Stimulated activated CD8-positive, alpha-beta memory T cell treated with anti-CD3 and anti-CD28 coated beads, Interleukin-15, amount 100 ng/mL, for 48 hours (primary cell): ENCODE measurements around the gene SLC35G3.
"Not testable (repeated sequence)": the region's sequence is repeated elsewhere in the genome, so short reads cannot be mapped to it uniquely, and the experiment has no call there.

Source experiments
- DNase-seq, 2 donors: peaks; one replicate each; pipeline ENCODE4 v3.0.0-alpha.2; 2020; ENCODE audit warnings: low read depth in 2 of 2

Gene SLC35G3

DNA sequence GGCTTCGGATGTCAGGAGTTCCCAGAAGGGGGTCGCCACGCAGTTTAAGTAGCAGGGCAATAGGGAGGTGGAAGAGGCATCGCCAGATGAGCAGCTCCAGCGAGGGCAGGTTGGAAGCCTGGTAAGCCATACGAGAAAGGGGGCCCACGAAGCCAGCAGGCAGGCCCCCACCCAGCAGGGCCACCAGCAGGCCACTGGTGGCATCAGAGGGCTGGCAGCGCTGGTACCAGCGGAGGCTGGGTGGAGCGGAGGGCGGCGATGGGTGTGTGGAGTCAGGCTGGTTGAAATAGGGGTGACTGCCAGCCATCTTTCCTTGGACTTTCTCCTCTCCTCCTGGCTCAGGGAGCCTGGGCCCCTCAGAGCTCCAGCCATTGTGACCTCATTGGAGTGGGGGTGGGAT lies at the start of gene SLC35G3:
Gene SLC35G3 (minus strand): TSS at position 393 of the 400 bp plus-strand sequence. CDS start 86 bp downstream, at position 307.
- not testable (repeated sequence) for DNase-seq

DNA sequence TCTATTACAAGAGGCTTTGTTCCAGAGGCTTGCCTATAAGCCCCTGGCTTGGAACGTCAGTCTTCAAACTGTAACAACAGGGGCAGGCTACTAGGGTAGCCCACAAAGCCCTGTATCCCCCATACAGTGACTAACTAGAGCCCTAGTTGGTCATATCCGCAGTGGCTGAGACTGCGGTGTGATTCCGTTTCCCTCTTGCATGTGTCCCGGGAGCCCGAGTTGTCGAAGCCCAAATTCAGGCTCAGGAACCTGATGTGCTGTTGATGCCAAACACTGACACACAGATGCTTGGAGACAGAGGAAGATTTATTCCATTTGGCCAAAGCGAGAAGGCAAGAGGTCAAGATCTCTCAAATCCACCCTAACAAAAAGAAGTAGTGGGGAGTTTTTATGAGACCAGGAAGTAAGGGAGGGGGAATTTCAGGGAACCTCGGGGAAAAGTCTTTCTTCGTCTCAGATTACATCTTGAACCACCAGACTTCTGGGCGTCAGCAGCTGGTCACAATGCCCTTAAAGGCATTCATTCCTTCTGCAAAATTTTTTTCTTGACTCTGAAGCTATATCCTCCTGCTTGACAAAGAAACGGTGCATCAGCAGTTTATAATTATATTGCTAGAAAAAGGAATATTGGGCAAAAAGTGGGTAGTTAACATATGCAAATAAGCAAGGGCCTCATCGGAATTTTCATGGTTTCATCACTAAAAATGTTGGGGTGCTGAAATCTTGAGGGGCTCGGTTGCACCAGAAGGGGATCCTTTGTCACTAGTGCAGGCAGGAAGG lies 49.6 kb upstream of the SLC35G3 start:
- DNase-seq: peak; percentile 50 to 57

- peak; percentile 83 for DNase-seq
Measured at GRCh38 chr17:35242805-35243560, 48.8 kb upstream of the SLC35G3 start, which contains the start of gene SLFN5. Gene SLFN5 (plus strand): TSS chr17:35243072. CDS start chr17:35258691, 15,619 bp downstream.

GRCh38 chr17:35242158-35242804 lies 48.1 kb upstream of the SLC35G3 start:
- peak; percentile 81 to 82 for DNase-seq

DNA sequence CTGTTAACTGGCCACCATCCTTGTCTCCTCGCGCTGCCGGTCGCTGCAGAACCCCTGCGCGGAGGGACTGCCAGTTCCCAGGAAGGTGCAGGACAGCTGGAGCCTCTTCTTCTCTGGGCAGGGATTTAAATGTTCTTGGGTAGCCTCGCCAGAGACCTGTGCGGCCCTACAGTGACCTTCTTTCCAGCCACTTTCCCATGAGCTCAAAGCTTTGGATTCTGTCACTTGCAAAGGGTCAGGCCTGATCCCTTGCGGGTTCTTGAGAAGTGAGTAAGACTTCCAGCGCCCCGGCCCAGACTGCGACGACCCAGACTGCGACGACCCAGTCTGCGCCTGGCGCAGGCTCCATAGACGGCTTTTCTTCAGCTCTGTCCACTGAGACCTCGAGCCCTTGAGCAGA lies 47.3 kb upstream of the SLC35G3 start:
- DNase-seq: peak in 1 of 2 donors; percentile 14

DNA sequence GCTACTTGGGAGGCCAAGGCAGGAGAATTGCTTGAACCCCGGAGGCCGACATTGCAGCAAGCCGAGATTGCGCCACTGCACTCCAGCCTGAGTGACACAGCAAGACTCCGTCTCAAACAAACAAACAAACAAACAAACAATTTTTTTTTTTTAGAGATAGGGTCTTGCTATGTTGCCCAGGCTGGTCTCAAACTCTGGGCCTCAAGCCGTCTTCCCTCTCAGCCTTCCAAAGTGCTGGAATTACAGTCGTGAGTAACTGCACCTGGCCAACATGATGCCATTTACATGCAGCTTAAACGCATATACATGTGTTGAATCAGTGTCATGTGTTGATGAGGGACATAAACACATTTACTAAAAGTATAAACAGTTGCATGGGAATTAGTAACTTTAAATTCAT lies 46.7 kb upstream of the SLC35G3 start:
- no peak for DNase-seq

DNA sequence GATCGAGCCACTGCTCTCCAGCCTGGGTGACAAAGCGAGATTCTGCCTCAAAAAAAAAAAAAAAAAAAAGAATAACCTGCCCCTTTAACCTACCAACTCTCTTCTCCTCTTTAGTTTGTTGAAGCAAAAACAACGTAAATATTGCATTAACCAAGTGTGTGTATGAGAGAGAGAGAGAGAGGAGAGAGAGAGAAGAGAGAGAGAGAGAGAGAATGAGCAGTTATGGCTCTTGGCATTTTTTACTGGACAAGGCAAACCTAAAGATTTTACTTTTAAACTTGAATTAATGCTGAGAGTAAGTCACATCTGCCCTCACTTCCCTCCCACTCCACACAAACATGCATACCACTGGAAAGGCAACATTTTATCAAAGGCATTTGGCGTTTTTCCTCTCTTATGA lies 45.6 kb upstream of the SLC35G3 start:
- DNase-seq: no peak

- no peak for DNase-seq
Measured at GRCh38 chr17:35238821-35239220, 44.6 kb upstream of the SLC35G3 start.

DNA sequence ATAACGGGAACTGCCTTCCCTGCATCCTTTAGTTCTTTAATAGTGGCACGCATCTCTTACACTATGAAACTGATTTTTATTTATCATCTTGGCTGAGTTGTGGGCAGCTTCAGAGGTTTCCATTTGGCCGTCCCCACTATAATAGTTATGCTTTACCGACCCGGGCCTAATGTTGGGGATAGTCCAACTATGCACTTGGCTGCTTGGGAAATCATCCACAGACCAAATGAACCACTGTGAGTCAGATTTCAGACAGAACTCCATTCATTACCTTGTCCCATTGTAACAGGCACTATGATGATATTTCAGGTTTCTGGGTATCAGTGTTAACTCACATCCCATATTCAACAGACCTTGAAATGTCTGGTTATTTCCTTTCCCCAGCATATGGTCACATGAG lies 42.6 kb upstream of the SLC35G3 start:
- no peak for DNase-seq

DNA sequence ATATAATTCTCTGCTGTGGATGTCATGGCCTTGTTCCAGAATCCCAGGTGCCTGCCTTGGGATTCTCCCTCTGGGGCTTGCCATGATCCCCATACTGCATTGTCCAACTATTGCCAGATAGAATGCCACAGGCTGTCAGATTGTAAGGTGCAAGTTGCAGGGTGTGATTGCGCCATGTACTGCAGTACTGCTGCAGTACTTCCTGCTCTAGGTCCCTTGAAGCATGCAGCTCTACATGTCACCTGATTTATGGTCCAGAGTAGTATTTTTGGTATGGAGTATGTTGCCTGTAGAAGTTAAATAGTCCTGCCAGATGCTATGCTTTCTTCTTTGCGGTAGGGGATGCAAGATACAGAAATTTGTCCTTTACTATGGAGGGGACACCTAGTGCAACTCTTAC lies 41.7 kb upstream of the SLC35G3 start:
- DNase-seq: no peak

DNA sequence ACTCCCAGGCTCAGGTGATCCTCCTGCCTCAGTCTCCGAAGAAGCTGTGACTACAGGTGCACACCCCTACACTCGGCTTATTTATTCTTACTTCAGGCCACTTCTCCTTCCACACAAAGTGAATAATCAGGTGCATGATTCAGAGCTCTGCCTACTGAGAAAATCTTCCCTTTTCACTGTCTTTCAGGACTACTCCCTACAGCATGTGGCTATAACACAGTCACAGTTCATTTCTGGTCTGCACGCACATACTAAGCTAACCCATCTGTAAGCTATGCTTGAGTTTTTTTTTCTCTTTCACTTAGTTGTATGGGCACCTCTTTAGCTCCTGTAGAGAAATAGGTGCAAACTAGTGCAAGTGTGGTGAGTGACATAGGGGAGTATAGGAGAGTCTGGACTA lies 41.1 kb upstream of the SLC35G3 start:
- no peak for DNase-seq

- DNase-seq: not testable (repeated sequence)
Measured at GRCh38 chr17:35234315-35234714, 40.1 kb upstream of the SLC35G3 start.

- no peak for DNase-seq
Measured at GRCh38 chr17:35229638-35230037, 35.4 kb upstream of the SLC35G3 start.

DNA sequence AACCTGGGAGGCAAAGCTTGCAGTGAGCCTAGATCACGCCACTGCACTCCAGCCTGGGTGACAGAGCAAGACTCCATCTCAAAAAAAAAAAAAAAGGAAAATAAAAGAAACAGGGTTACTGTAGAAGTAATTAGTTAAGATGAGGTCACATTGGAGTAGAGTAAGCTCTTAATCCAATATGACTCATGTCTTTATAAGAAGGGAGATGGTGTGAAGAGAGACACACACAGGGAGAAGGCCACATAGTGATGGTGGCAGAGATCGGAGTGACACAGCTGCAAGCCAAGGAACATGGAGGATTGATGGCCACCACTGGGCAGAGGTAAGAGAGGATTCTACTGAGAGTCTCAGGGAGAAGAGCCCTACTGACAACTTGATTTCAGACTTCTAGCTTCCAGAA lies 33.4 kb upstream of the SLC35G3 start:
- DNase-seq: no peak

DNA sequence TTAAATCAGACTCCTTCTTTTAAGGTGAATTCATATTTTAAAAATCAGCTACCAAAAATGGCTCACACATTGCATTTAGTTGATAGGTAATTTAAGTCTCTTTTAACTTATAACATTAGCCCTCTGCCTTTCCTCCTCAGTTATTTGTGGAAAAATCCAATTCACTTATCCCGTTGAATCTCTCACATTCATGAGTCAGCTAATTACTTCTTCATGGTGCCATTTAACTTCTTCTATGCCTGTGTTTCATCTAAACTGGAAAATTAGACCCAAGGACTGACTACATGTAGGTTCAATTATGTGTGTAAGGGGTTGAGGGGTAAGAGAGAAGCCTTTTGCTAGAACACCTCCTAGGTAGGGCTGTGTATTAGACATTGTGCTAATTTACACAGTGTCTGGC lies 30.2 kb upstream of the SLC35G3 start:
- DNase-seq: no peak

DNA sequence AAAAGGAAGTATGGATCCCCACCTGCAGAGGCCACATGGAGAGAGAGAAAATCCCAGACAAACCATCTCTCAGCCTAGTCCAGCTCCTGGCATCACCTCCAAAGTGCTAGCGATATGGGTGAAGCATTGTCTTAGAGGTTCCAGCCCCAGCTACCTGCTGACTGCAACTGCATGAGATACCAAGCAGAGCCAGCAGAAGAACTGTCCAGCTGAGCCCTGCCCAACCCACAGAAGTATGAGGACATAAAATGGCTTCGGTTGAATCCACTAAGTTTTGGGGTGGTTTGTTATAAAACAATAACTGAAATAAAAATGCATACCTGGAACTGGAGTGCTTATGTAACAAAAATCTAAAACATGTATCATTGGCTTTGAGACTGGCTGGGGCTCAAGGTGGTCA lies 28.3 kb upstream of the SLC35G3 start:
- no peak for DNase-seq

DNA sequence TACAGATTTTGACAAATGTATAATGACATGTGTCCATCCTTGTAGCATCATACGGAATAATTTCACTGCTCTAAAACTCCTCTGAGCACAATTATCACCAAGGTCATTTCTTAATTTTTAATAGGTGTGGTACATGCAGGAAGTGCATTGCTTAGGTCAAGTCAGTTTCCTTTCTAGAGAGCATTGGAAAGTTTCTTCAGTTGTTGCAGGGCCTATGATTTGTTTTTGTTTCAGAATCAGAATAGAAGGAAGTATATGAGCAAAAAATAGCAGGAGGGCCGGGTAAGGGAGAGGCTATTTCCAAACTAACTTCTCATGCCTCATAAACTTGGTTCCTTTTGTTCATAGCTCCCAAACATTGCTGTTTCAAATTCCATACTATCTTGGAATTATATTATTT lies 24.7 kb upstream of the SLC35G3 start:
- no peak for DNase-seq

- no peak for DNase-seq
Measured at GRCh38 chr17:35217107-35217506, 22.9 kb upstream of the SLC35G3 start.

GRCh38 chr17:35214631-35215273 lies 20.6 kb upstream of the SLC35G3 start:
- peak in 1 of 2 donors; percentile 25 for DNase-seq

GRCh38 chr17:35214192-35214591 lies 20.0 kb upstream of the SLC35G3 start:
- DNase-seq: no peak

DNA sequence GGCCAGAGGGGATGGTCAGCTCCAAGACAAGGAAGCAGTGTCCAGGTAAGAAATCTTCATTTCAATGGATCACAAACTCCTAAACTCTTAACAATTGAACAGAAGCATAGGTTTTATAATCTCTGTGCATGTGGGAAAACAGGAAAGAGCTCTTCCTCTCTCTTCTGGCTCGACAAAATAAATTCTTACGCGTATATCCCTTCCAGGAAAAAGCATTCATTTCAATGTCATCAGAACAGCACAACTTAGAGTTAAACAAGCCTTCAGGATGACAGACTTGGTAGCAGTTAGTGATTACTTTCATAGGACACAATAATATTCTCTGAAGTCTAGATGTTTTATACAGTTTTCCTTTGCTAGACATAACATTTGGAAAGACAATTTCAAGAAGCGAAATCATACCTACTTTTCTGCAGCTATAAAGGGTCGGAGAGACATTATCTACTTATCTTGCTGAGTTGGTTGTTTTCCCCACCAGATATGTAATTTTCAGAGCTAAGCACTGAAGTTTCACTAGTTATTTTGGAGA lies 19.3 kb upstream of the SLC35G3 start:
- no peak for DNase-seq

DNA sequence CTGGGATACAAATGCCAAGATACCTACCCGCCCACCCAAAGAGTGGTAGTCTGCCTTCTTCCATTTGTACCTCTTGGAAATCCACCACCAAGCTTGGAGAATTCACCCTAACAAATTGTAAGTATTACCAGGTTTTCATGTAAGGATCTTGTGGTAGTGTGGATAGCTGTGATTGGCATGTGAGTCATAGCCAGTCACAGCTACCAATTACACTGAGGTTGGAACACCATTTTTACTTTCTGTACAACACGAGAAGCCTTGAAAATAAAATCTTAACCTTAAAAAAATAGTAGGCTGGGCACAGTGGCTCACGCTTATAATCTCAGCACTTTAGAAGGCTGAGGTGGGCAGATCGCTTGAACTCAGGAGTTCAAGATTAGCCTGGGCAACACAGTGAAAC lies 18.5 kb upstream of the SLC35G3 start:
- no peak for DNase-seq
